Panc1 (cell line): Measurements from ENCODE around the gene ENOX1. TPM values are rescaled to one million over a fixed set of nuclear protein-coding genes. Genes with fewer than 3 reads are reported as not detected.

Experiments used
- ATAC-seq: fragments of 200-7000 bp; cut with Tn5 transposase; 2 replicates; pipeline ENCODE4 v1.9.1; 2020; ENCODE audit warnings: mild to moderate bottlenecking, moderate library complexity
- BruUV-seq: library from RNA; stranded (reverse); fragments of 400-500 nt; replicated peaks from 2 replicates; lab custom pipeline; 2021; lab: Mats Ljungman, UMichigan
- CTCF ChIA-PET: fragments of 300-600 bp; sonication (Branson Sonifier 250); formaldehyde crosslinking; loops from one replicate; lab custom pipeline; 2022; ENCODE audit warnings: antibody characterized with exemption; lab: Charles Lee
- POLR2A ChIA-PET: fragments of 300-600 bp; sonication (Branson Sonifier 250); formaldehyde crosslinking; loops from one replicate; lab custom pipeline; 2022; ENCODE audit warnings: antibody characterized with exemption; lab: Charles Lee
- DNase-seq: peaks from one replicate; pipeline ENCODE4 v3.0.0-alpha.2; 2010; ENCODE audit warnings: low read depth, low spot score
- H3K27ac ChIP-seq: 2 replicates; pipeline ENCODE4 v1.5.1; 2011; ENCODE audit warnings: mild to moderate bottlenecking, low read length, inconsistent platforms
- H3K27me3 ChIP-seq: fragments of 200-500 bp; sonication (Bioruptor generic); 2 replicates; pipeline ENCODE4 v1.6.0; 2014; ENCODE audit warnings: low read length, inconsistent platforms; ENCODE audit not compliant: control insufficient read depth, insufficient read depth
- H3K36me3 ChIP-seq: fragments of 200-500 bp; sonication (Bioruptor generic); 2 replicates; pipeline ENCODE4 v1.5.1; 2014; ENCODE audit warnings: inconsistent platforms, mild to moderate bottlenecking, low read length, moderate library complexity; ENCODE audit not compliant: control insufficient read depth, insufficient read depth
- H3K4me1 ChIP-seq: 2 replicates; pipeline ENCODE4 v1.5.1; 2011; ENCODE audit warnings: inconsistent platforms, mild to moderate bottlenecking, low read length, moderate library complexity; ENCODE audit not compliant: control insufficient read depth, insufficient read depth
- H3K4me3 ChIP-seq, 2 experiments: 2 replicates each; pipeline ENCODE4 v1.5.1; 2011 to 2012; ENCODE audit warnings: low read depth in 2 of 2, low read length in 2 of 2, mild to moderate bottlenecking in 2 of 2, inconsistent platforms in 1 of 2, moderate library complexity in 1 of 2
- H3K9me3 ChIP-seq: fragments of 200-500 bp; sonication (Bioruptor generic); 2 replicates; pipeline ENCODE4 v1.5.1; 2014; ENCODE audit warnings: low read depth, mild to moderate bottlenecking, inconsistent platforms, low read length, moderate library complexity; ENCODE audit not compliant: control insufficient read depth, insufficient read depth
- CTCF ChIP-seq: fragments of 450-650 bp; IDR thresholded peaks from 2 replicates; pipeline ENCODE4 v1.5.1; 2017; ENCODE audit warnings: mild to moderate bottlenecking
- POLR2AphosphoS5 ChIP-seq: IDR thresholded peaks from 2 replicates; pipeline ENCODE4 v1.6.1; 2012; ENCODE audit warnings: mild to moderate bottlenecking, low read depth, low read length, moderate library complexity
- REST ChIP-seq, 2 experiments: IDR thresholded peaks; 2 replicates each; pipeline ENCODE4 v1.6.1; 2011 to 2012; ENCODE audit warnings: low read depth in 2 of 2, control low read depth in 1 of 2, low read length in 1 of 2, mild to moderate bottlenecking in 1 of 2, moderate library complexity in 1 of 2; ENCODE audit not compliant: insufficient read depth in 1 of 2
- SIN3A ChIP-seq: IDR thresholded peaks from 2 replicates; pipeline ENCODE4 v1.6.1; 2012; ENCODE audit warnings: low read depth, mild to moderate bottlenecking, low read length, moderate library complexity, borderline replicate concordance; ENCODE audit not compliant: insufficient read depth
- TCF7L2 ChIP-seq: IDR thresholded peaks from 2 replicates; pipeline ENCODE4 v1.6.1; 2011; ENCODE audit warnings: mild to moderate bottlenecking, low read depth, low read length, inconsistent platforms
- in situ Hi-C: cut with HindIII; loops from 2 replicates; pipeline ENCODE4 v1.10.0; 2016; ENCODE audit warnings: low sequenced_read_pairs, low pct_unique_long_range_greater_than_20kb
- intact Hi-C: fragments of 100-400 bp; cut with micrococcal nuclease; formaldehyde crosslinking; loops from one replicate; pipeline ENCODE4 v1.10.0; 2022; ENCODE audit not compliant: unreplicated experiment
- total RNA-seq: library from RNA; stranded (reverse); gene quantifications from one replicate; pipeline ENCODE4 v1.2.1, GENCODE V29; 2021; ENCODE audit not compliant: unreplicated experiment

Gene ENOX1
- total RNA-seq, 1 experiment from 2014 or later = 0.23 TPM

- DNase-seq (no peak), ATAC-seq (no peak)
- Histone ChIP-seq H3K9me3 (no peaks in the 10 kb centered on the region), H3K27ac (no peak overlapping the region), H3K4me1 (no peaks in the 10 kb centered on the region), H3K36me3 (no peaks in the 10 kb centered on the region), H3K4me3 (no peak overlapping the region), H3K27me3 (no peaks in the 10 kb centered on the region)
- BruUV-seq = no TSS peak
- POLR2A ChIA-PET = interaction anchor here (0.6 kb wide), 1 partner anchor 16 kb away, joined by 3 read pairs; no protein-coding TSS in a partner anchor
- CTCF ChIA-PET = no interaction called here
- intact Hi-C loops = no loop called here
- in situ Hi-C loops = no loop called here
- TF ChIP-seq POLR2AphosphoS5 (no peak), REST (IDR thresholded peaks at IDR 0.05; ENCODE audit: insufficient read depth in 1 of 2, low read depth in 2 of 2, low read length in 1 of 2) (no peak), TCF7L2 (no peak), SIN3A (no peak), CTCF (no peak)
Measured at GRCh38 chr13:43567608-43568007, 219.2 kb downstream of the ENOX1 start.

- DNase-seq (no peak), ATAC-seq (no peak)
- H3K36me3 ChIP-seq = no peaks in the 10 kb centered on the region
- H3K4me1 ChIP-seq = no peaks in the 10 kb centered on the region
- ChIA-PET POLR2A (no interaction called here), CTCF (no interaction called here)
- no peak overlapping the region for H3K27ac ChIP-seq
- TF ChIP-seq CTCF (no peak), TCF7L2 (no peak), SIN3A (no peak), REST (IDR thresholded peaks at IDR 0.05; ENCODE audit: insufficient read depth in 1 of 2, low read depth in 2 of 2, low read length in 1 of 2) (no peak), POLR2AphosphoS5 (no peak)
- no peaks in the 10 kb centered on the region for H3K9me3 ChIP-seq
- no peak overlapping the region for H3K4me3 ChIP-seq
- BruUV-seq = no TSS peak
- in situ Hi-C loops = no loop called here
- no peaks in the 10 kb centered on the region for H3K27me3 ChIP-seq
- intact Hi-C loops = no loop called here
Measured at GRCh38 chr13:43564952-43565351, 221.8 kb downstream of the ENOX1 start.
